HG03354 (cell line): ENCODE measurements around the gene ARCN1.

Experiments used
- ATAC-seq: cut with Tn5 transposase; IDR thresholded peaks from one replicate; pipeline ENCODE4 v1.9.1; 2021; ENCODE audit warnings: mild to moderate bottlenecking; ENCODE audit not compliant: unreplicated experiment, poor library complexity, severe bottlenecking

The ARCN1 gene

GRCh38 chr11:118572061-118572980, at the start of gene ARCN1:
TSS of gene ARCN1 (plus strand) at chr11:118572409. CDS start at chr11:118572548, 139 bp downstream.
- ATAC-seq = peak; percentile 75

- no peak for ATAC-seq
Measured at GRCh38 chr11:118522571-118523072, 49.6 kb upstream of the ARCN1 start.

- ATAC-seq = no peak
Measured at GRCh38 chr11:118524356-118524755, 47.9 kb upstream of the ARCN1 start.

- ATAC-seq = no peak
Measured at GRCh38 chr11:118524757-118525470, 47.3 kb upstream of the ARCN1 start.

- no peak for ATAC-seq
Measured at GRCh38 chr11:118526688-118527087, 45.5 kb upstream of the ARCN1 start.

GRCh38 chr11:118527109-118527508, 45.1 kb upstream of the ARCN1 start, which contains the start of gene TTC36:
TSS of gene TTC36 (plus strand) at chr11:118527474. CDS start at chr11:118527495, 21 bp downstream.
- ATAC-seq = no peak

GRCh38 chr11:118528511-118528910, 43.7 kb upstream of the ARCN1 start:
- ATAC-seq = no peak

- ATAC-seq = no peak
Measured at GRCh38 chr11:118529584-118530175, 42.5 kb upstream of the ARCN1 start.

- ATAC-seq = no peak
Measured at GRCh38 chr11:118530180-118530682, 42.0 kb upstream of the ARCN1 start.

GRCh38 chr11:118530683-118531596, 41.3 kb upstream of the ARCN1 start, which contains the start of gene TMEM25:
TSS of gene TMEM25 (plus strand) at chr11:118531192. CDS start at chr11:118531802, 610 bp downstream.
- ATAC-seq = peak; percentile 66

- no peak for ATAC-seq
Measured at GRCh38 chr11:118531597-118532084, 40.6 kb upstream of the ARCN1 start.

- ATAC-seq = no peak
Measured at GRCh38 chr11:118532091-118532490, 40.1 kb upstream of the ARCN1 start.

- no peak for ATAC-seq
Measured at GRCh38 chr11:118532852-118533768, 39.1 kb upstream of the ARCN1 start.

GRCh38 chr11:118533769-118534729, 38.2 kb upstream of the ARCN1 start:
- no peak for ATAC-seq

- no peak for ATAC-seq
Measured at GRCh38 chr11:118535261-118535660, 36.9 kb upstream of the ARCN1 start.

- ATAC-seq = no peak
Measured at GRCh38 chr11:118536726-118537125, 35.5 kb upstream of the ARCN1 start.
